HG02885 (cell line): ENCODE measurements around the gene HOXD13.

ENCODE experiments used
- ATAC-seq: cut with Tn5 transposase; IDR thresholded peaks from one replicate; pipeline ENCODE4 v1.9.1; 2021; ENCODE audit warnings: mild to moderate bottlenecking; ENCODE audit not compliant: unreplicated experiment, poor library complexity

HOXD13 gene

DNA sequence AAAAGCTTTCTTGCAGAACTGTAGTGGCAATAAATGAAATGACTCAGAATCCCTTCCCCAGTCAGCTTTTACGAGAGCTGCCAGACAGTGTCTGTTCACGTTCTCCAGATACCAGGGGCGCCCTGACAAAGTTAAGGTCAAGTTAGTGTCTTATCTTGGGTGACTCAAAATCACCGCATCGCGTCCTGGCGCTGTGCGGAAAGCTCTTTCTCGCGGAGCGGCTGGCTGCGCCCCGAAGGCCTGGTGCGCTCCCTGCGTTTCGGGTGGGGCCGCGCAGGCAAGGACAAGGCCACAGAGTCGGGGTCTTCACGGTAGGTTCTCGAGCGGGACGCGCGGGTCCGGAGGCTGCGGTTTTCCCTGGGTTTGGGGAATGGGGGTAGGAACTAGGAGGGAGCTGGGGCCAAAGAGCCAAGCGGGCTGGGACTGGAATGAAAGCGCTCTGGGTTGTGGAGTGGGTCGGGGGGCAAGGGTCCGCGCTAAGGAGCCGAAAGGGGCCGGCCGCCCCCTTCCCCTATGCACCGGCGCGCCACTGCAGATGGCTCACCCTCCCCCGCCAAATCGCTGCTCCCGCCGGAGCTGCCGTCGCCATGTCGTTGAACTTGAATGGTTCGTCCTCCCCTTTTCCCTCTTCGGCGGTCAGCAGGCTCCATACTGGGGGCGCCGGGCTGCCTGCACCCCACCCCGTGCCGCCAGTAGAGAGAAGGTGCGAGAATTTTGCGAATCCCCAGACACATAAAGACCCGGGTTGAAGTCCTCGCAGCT lies 12.0 kb downstream of the HOXD13 start:
- no peak for ATAC-seq

DNA sequence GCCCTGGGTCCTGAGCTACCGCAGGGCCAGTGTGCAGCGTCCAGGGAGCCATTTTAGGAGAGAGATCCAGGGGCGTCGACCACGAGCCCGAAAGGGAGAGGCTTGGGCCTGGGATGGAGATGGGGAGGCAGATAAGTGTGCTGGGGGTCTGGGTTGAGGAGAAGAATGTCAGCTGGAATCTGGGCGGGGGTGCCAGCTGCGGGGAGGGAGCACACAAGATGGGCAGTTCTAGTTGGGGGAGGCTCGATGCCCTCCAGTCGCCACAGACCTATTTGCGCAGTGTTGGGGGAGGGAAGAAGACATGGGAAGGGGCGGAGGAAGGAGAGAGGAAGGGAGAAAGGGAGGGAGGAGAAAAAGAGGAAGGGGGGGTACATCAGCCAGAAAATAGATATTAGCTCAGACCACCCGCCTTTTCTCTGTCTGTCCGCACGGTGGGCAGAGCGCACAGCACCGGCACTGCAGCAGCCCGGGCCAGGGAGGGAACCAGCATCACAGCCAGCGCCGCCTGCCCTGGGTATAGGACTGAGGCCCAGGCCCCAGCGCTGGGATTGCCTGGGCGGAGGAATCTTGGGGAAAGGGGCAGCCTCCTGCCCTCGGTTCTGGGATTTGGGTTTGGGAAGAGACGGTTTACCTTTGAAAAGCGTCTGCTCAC lies 12.7 kb downstream of the HOXD13 start:
- ATAC-seq = no peak

DNA sequence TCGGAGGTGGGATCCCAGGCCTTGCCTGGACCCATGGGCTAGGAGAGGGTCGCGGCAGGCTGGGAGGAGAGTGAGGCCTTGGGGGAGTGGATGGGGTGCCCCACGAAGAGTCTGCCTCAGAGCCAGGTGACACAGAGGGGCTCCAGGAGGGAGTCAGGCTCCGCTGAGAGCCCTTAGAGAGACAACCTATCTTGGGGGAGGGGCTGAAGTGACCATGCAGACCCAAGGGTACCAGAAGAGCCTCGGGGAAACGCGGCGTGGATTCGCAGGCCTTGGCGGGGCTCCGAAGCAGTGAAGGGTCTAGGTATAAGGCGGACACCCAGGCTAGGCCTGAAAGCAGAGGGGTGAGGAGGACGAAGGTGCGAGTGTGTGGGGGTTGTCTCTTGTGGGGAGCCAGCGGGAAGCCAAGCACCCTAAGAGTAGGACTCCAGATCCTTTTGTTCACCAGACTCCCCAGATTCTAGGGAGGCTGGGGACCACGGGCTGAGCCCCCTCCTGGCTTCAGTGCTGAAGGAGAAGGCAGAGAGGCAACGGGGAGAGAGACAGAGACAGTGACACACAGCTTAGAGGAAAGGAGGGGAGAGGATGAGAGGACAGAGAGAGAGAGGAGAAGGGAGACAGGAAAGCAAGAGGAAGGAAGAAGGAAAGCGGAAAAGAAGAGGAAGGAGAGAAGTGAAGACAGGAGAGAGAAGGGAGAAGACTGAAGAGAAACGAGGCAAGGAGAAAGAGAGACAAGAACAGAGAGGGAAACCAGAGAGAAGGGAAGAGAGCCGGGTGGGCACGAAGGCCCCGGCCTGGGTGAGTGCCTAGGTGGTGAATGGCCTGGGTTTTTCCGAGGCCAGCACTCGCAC lies 13.4 kb downstream of the HOXD13 start:
- ATAC-seq = no peak

DNA sequence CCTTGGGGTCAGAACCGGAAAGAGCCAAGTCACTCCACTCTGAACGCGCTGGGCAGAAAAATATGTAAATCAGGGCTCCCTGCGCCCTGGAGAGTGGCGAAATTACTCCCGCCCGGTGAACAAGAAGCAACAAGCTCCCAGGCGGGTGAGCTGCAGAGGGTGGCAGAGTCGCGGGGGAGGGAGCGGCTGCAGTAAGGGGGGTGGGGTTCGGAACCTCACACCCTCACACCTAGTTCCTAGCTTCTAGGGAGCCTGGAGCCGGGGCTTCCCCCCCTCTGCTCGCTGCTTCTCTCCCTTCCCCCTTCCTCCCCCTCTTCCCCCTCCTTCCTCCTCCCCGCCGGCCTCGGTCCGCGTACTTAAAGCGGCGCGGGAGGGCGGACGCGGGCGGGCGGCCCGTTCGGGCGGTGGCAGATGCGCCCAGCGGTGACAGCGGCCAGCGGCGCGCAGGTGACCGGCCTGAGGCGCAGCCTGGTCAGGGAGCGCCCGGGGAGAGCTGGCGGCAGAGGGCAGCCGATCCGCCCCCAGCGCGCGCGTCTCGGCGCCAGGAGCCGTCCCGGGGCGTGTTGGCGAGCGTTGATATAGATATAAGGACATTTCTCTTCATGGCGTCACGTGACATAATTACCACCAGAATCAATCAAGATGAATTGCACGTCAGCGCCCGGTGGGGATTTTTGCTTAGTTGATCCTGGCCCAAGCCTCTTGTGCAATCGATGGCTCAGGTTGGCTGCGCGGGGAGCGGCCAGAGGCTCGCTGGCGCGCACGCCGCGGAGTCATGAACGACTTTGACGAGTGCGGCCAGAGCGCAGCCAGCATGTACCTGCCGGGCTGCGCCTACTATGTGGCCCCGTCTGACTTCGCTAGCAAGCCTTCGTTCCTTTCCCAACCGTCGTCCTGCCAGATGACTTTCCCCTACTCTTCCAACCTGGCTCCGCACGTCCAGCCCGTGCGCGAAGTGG lies 14.3 kb downstream of the HOXD13 start, which contains the start of gene HOXD11:
Gene HOXD11, plus strand, starts transcription at position 700 of the 959 bp plus-strand sequence. Its CDS starts 76 bp downstream, at position 776.
- no peak for ATAC-seq

DNA sequence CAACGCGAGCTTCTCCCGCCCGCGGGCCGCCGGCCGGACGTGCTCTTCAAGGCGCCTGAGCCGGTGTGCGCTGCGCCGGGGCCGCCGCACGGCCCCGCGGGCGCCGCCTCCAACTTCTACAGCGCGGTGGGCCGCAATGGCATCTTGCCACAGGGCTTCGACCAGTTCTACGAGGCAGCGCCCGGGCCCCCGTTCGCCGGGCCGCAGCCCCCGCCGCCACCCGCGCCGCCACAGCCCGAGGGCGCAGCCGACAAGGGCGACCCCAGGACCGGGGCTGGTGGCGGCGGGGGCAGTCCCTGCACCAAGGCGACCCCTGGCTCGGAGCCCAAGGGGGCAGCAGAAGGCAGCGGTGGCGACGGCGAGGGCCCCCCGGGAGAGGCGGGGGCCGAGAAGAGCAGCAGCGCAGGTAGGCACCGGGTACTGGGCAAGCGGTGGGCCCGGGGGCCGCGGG lies 15.2 kb downstream of the HOXD13 start:
- ATAC-seq = no peak

DNA sequence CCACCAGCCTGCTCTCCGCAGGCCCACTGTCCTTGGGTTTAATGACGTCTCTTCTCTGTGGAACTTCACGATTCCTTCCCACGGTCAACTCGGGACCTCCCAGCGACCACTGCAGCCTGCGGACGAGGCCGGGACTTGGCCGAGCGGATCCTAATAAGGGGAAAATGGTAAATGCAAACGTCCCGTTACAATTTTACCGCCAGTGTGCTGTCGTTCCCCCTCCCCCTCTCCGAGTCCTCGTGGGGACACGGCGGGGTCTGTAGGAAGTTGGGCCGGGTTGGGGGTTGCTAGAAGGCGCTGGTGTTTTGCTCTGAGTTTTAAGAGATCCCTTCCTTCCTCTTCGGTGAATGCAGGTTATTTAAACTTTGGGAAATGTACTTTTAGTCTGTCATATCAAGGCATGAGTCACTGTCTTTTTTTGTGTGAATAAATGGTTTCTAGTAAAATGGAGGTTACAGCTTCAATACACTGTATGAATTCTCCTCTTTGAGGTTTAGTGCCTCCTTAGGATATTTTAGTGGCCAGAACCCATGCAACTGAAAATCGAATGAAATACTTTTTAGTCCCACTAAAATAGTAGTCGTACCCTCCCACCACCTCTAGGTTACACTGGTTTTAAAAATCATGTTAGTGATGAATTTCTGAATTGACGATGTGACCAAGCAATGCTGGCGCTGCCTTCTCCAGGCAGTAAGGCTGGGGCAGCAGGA lies 16.8 kb downstream of the HOXD13 start:
- ATAC-seq = no peak

DNA sequence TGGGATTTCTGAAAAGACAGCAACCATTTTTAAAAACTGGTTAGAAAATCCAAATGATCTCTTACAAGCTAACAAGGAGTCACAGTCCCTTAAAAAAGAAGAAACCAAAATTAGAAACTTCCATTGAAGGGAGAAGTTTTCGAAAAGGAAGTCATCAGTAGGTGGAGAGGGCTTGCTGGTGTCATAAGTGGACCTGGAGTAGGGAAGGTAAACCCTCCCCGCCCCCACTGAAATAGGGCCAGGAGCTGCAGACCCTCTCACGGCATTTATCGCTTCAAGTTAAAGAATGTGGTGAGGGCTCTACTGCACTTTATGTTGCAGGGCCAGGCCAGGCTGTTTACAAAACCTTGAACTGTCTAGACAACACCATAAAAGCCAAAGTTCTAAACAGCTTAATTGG lies 17.4 kb downstream of the HOXD13 start:
- ATAC-seq = no peak

DNA sequence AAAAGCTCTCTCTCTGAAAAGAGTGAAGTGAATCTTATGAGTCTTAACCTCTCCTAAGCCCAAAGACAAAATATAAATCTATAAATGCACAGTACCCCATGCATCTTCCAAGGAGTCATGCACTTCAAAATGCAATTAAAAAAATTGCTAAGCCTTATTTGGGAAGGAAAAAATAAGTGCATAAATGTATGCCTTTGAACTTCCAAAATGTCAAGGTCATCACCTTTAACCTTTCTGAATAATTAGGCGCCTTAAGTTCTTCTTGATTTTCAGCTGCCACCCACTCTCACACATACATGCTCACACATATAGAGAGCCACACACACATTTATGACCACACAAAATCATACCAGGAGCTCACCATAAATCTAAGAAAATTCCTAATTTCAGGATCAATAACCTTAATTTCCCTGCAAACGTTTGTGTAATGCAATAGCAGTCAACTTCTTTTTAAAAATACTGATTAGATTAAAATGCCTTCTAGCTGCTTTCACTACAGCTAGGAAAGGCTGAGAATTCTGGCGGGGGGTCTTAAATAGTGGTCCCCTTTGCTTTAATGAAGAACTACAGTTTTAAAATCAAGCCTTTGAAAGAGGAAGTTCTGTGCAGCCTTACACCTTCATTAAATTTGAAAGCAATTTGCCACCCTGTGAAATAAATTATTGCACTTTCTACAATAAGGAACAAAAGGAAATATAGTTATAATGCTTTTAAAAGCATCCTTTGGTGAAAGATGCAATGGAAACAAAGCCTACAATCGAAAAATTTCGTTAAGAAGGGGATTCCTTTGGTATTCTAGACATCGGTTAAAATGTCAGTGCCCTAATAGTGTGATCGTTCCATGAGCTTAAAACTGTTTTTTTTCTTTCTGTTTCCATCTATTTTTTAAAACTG lies 18.1 kb downstream of the HOXD13 start:
- ATAC-seq = no peak

DNA sequence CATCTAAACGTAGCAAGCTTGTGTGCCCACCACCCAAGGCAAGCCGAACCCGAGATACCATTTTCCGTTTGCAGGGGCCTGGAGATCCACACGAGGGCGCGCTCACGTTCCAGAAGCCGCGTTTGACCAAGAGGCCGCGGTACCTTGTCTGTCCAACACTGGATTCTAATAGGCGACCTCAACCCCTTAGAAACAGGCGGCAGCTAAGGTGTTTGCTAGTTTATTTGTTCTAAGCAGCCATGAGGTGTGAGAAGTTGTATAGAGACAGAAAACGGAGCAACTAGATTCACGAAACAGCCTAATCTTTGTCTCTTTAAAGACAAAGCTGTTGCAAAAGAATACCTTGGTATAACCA lies 18.8 kb downstream of the HOXD13 start:
- no peak for ATAC-seq

DNA sequence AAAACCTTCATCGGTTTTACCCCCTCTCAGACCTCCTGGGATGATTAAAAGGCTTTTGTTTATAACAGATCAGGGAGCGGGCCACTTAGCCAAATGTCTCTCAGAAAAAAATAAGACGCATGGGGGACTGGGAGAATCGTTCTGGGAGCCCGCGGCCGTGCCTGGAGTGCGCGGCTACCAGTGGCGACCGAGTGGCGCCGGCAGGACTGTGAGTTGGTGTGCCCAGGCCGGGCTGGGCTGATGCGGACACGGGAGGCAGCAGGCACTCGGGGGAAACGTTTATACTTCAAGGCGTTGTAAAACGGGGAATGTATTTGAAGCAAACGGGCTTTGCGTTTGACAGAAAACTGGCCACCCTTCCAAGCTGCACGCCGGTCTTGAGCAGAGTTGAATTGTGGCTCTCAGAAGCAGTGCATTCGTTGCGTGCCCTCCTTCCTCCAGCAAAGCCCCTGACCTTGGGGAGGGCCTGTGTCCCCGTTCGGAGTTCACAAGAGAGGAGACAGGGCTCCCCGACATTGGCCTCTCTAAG lies 19.4 kb downstream of the HOXD13 start:
- no peak for ATAC-seq

DNA sequence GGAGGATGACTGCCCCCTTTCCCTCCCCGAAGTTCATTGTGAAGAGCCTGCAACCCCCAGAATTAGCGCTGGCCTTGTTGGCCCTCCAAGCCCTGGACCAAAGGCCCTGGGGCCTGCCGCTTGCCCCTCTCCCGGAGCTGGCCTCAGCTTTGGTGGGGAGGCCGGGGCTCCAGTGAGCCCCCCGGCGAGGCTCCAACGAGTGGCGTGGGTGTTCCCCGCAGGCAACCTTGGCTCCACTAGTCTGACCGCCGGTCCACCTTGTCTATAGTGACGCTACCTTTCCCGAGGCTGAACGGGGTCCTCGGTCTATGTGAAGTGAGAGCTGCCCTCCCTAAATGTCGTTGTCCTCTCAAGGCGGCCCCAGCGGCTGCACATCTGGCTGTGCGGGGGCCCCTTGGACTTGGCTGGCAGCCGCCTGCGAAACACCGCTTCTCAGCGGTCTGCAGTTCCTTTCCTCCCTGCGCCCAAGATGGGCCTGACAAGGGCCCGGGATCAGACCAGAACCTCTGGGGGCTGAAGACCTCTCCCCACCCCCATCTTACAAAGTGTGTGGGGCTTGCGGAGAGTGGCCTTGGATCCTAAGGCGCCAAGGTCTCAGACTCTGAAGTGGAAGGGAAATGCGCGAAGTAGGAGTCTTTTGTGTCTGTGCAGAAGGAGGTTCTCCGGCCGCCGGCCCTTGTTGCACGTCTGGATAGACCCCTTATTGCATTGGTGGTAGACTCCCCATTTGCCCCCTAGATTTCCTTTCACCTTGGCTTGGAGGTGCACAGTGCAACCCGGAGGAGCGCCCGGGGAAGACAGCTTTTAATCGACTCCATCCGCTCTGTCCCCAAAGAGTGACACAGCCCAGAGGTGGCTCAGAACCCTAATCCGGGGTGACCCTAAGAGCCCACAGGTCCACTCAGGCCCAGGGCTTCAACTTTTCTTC lies 20.1 kb downstream of the HOXD13 start:
- ATAC-seq = no peak

DNA sequence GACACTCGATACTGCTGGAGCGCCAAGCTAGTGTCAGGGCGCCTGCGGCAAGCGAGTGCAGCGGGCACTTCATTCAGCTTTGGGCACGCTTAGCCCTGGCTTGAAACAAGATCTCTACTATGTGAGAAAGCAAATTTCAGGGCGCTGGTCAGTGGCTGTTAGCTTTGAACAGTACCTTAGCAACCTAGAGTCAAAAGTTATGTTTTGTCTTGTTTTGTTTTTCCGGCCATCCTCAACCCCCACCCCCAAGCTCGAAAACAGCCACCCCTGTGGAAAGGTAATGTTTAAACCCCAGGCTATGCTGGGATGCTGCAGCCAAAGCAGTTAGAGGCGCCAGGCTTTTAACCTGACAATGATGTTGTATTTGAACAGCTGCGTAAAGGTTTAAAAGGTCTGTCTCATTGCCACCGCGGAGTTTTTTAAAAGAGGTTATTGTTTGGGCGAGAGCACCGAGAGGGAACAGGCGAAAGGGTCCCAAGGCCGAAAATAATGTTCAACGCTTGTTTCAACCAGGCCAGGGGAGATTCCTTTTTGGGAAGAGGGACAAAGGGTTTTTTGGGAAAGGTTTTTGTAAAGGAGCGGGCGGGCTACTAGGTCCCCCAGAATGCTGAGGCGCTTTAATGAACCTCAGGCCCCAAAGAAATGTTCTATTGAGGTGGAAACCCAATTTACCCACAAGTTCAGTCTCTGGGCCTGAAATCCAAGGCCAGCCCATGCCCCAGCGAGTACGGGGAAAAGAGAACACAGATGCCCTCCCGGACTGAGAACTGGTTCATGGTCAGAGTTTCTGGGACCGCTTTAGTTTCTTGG lies 21.8 kb downstream of the HOXD13 start:
- ATAC-seq = no peak

DNA sequence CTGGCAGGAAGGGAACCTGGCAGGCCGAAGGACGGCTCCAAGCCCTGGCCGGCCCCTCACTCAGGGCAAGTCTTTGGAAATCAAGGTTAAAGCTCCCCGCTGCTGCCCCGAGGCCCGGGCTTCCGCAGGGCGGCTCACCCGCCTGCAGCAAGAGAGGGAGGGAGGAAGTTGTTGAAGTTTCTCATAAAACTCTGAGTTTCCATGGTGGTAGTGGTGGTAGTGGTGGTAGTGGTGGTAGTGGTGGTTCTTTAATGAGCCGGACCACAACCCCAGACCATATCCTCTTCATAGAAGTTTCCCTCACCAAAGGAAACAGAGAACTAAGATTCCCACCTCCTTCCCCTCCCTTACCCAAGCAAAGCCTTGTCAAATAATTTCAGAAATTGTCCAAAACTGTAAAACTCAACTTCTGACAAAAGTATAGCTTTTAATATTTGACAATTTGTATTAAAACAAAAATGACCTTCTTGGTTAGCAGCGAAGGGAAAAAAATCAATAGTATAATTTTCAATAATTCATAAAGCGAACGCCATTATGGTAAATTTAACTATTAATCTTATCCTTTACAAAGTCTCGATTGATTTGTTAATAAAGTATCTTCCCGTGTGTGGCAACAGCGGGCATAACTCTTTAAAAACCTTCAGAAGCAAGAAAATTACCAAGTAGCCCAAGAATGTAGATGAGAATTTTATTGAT lies 22.6 kb downstream of the HOXD13 start:
- no peak for ATAC-seq

DNA sequence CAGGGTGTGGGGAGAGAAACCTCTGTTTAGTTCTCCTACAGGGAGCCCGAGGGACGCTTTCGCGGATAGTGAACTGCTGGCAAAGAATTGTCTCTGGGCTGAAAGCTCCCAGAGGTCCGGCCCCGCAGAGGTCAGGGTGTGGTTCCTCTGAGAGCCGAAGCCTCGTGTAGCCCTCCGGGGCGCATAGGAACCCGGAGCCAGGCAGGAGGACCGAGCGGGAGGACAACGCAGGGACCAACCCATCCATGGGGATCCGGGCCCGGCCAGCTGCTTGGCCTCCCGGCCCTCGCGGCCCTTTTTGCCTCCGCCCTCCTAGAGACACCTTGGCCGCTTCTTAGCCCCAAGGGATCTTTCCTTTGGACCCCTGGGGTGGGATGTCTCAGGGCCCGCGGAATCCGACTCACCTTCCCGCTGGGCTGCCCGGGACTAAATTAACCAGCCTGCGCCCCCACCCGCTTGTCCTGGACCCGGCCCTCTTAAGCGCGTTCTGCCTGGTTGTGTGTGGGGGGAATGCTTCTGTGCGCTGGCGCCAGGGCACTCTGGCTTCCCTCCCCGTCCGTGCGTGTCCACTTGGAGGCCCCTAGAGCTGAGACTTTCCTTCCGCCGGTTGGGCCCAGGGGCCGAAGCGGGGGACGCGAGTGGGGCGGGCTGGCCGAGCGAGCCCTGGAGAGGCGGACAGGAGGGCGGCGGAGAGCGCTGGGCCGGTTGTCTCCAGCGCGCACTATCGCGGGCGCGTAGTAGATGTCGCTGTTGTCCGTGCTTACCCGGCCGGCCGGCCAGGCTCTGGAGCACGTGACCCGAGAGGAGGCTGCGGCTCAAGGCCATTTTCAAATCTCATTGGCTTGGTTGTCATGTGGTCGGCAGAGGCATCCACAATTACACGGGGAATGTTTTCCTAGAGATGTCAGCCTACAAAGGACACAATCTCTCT lies 23.6 kb downstream of the HOXD13 start, which contains the start of gene HOXD10:
Gene HOXD10, plus strand, starts transcription at position 896 of the 931 bp plus-strand sequence. CDS start 56 bp downstream, outside the sequence.
- no peak for ATAC-seq
